Measurements from ENCODE around the gene NSL1.

Gene NSL1

GRCh38 chr1:212680680-212681389, 110.7 kb downstream of the NSL1 start:
- DNase-seq, result no peak

- DNase-seq, result no peak
These were observed 112.8 kb downstream of the NSL1 start for GRCh38 chr1:212678456-212679410.

GRCh38 chr1:212677573-212677972, 114.0 kb downstream of the NSL1 start:
- DNase-seq, result no peak

GRCh38 chr1:212677136-212677535, 114.4 kb downstream of the NSL1 start:
- no peak for DNase-seq
